Measurements from ENCODE around the gene SNX32.

- TF ChIP-seq, protein P1, sequence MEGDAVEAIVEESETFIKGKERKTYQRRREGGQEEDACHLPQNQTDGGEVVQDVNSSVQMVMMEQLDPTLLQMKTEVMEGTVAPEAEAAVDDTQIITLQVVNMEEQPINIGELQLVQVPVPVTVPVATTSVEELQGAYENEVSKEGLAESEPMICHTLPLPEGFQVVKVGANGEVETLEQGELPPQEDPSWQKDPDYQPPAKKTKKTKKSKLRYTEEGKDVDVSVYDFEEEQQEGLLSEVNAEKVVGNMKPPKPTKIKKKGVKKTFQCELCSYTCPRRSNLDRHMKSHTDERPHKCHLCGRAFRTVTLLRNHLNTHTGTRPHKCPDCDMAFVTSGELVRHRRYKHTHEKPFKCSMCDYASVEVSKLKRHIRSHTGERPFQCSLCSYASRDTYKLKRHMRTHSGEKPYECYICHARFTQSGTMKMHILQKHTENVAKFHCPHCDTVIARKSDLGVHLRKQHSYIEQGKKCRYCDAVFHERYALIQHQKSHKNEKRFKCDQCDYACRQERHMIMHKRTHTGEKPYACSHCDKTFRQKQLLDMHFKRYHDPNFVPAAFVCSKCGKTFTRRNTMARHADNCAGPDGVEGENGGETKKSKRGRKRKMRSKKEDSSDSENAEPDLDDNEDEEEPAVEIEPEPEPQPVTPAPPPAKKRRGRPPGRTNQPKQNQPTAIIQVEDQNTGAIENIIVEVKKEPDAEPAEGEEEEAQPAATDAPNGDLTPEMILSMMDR (IDR thresholded peaks at IDR 0.05; ENCODE audit: insufficient read depth, low read length): no peak
- peak; percentile 92 for TF ChIP-seq POLR2AphosphoS5 (IDR thresholded peaks at IDR 0.05; ENCODE audit: low read depth)
- TF ChIP-seq, protein P2, sequence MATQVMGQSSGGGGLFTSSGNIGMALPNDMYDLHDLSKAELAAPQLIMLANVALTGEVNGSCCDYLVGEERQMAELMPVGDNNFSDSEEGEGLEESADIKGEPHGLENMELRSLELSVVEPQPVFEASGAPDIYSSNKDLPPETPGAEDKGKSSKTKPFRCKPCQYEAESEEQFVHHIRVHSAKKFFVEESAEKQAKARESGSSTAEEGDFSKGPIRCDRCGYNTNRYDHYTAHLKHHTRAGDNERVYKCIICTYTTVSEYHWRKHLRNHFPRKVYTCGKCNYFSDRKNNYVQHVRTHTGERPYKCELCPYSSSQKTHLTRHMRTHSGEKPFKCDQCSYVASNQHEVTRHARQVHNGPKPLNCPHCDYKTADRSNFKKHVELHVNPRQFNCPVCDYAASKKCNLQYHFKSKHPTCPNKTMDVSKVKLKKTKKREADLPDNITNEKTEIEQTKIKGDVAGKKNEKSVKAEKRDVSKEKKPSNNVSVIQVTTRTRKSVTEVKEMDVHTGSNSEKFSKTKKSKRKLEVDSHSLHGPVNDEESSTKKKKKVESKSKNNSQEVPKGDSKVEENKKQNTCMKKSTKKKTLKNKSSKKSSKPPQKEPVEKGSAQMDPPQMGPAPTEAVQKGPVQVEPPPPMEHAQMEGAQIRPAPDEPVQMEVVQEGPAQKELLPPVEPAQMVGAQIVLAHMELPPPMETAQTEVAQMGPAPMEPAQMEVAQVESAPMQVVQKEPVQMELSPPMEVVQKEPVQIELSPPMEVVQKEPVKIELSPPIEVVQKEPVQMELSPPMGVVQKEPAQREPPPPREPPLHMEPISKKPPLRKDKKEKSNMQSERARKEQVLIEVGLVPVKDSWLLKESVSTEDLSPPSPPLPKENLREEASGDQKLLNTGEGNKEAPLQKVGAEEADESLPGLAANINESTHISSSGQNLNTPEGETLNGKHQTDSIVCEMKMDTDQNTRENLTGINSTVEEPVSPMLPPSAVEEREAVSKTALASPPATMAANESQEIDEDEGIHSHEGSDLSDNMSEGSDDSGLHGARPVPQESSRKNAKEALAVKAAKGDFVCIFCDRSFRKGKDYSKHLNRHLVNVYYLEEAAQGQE (IDR thresholded peaks at IDR 0.05; ENCODE audit: insufficient replicate concordance, low read depth): peak; percentile 66
- TF ChIP-seq GABPA (IDR thresholded peaks at IDR 0.05; ENCODE audit: low read depth): no peak
- TF ChIP-seq SPI1 (IDR thresholded peaks at IDR 0.05; ENCODE audit: borderline replicate concordance, low read depth): no peak
Measured at GRCh38 chr11:65890324-65891218, 56.8 kb downstream of the SNX32 start, which contains the start of gene CCDC85B.

Measured in HL-60 (cell line).